ENCODE data around the gene SLC7A5.
"Not testable (repeated sequence)": the region's sequence is repeated elsewhere in the genome, so short reads cannot be mapped to it uniquely, and the experiment has no call there.

- TF ChIP-seq CTCF (IDR thresholded peaks at IDR 0.05); POLR2A (IDR thresholded peaks at IDR 0.05; ENCODE audit: low read depth): not testable (repeated sequence)
Measured at GRCh38 chr16:87887931-87888330, 18.6 kb upstream of the SLC7A5 start.

All from esophagus muscularis mucosa (tissue), 3 donors.